HG03457 (cell line): ENCODE measurements around the gene AMFR.

Experiments used
- ATAC-seq: cut with Tn5 transposase; IDR thresholded peaks from one replicate; pipeline ENCODE4 v1.9.1; 2021; ENCODE audit warnings: moderate number of reproducible peaks; ENCODE audit not compliant: unreplicated experiment

The AMFR gene

DNA sequence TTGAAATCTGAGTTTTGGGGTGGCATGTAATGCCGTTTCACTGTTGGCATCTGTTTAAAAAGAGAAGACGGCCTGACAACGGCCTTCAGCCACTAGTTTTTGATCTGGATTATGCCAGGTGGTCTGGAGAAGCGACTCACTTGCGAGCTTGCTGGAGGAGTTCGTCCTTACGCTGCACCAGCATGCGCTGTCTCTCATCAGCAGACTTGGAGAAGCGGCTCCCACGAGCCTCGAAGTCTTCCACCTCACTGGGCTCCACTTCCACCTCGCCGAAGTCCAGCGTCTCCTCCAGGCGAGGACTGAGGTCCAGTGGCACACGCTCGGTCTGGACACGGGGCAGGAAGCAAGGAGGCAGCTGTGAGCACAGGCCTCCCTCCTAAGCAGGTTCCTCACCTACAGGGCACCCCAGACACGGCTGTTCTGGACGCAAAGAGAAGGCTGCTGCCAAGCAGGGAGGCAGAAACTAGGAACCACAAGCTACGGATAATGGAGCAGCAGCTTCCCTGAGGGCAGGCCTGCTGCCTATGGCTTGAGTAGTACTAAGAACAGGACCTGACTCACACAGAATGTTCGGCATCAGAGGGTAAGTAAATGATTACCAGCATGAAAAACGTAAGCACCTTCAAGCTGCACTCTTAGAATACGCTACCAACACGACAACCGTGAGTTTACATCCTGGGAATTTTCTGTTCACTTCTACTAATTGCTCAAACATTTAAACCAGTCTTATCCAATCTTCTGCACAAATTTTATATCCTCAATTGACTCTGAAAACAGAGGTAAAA, 61.4 kb downstream of the AMFR start:
- ATAC-seq, result no peak

DNA sequence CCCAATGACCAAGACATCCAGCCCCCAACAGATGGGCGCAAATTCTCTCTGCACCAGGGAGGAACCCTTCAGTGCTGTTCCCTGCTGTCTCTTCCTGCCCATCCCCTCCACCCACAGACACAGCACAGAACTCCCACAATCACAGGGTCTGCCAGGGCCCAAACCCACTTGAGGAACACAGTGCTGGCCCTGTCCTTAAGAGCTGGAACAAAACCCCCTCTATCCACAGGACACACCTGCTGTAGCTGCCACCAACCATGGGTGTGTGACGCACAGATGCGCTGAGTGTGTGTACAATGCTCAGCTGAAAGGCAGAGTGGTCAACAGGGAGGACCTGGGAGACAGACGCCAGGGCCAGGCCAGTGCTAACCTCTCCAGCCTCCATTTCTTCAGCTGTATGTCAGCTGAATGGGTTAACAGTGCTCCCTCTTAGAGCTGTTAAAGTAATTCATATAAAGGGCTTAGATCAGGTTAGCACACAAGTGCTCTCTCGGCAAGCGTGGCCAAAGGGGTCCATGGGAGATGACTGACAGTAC, 62.1 kb downstream of the AMFR start:
- ATAC-seq, result no peak

DNA sequence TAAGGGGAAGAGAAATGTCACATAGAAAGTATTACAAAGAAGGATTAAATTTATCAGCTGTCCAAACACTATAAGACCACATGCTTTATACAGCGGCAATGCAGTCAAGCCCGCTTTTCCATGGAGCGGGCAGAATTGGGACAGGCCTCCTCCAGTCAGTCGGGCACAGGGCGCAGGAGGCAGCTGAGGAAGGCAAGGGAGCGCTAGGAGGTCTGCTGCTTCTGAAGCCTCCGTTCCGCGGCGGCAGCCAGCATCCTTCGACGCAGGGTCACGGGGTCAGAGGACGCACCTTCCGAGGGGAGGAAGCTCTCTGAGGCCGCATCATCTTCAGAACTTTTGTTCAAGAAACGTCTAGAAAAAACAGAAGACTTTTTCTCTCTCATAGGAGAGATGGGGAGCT, 62.6 kb downstream of the AMFR start:
- ATAC-seq, result no peak

DNA sequence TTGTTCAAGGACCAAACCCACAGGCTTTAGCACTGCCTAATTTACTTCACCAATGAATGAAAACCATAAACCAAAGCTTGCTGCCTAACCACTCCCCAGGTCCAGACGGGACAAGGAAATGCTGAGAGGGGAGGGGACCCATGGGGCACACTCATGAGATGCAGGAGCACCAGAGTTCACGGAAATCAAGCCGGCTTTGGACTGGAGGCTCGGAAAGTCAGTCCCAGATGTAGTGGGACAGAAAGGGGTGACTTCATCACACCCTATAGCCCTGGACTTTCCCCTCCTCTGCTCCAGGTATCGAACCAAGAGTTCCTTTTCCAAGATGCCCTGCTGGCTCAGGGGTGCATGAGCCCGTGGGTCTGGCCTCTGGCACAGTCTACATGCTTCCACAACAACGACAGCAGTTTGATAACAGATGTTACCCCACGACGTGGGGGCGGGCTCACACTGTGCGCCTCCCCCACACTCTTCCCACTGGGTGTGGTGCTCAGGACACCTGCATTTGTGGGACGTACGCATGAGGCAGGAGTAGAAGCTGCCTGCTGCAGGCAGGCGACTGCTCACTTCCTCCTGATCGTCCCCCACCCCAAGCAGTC, 63.2 kb downstream of the AMFR start:
- ATAC-seq, result no peak

DNA sequence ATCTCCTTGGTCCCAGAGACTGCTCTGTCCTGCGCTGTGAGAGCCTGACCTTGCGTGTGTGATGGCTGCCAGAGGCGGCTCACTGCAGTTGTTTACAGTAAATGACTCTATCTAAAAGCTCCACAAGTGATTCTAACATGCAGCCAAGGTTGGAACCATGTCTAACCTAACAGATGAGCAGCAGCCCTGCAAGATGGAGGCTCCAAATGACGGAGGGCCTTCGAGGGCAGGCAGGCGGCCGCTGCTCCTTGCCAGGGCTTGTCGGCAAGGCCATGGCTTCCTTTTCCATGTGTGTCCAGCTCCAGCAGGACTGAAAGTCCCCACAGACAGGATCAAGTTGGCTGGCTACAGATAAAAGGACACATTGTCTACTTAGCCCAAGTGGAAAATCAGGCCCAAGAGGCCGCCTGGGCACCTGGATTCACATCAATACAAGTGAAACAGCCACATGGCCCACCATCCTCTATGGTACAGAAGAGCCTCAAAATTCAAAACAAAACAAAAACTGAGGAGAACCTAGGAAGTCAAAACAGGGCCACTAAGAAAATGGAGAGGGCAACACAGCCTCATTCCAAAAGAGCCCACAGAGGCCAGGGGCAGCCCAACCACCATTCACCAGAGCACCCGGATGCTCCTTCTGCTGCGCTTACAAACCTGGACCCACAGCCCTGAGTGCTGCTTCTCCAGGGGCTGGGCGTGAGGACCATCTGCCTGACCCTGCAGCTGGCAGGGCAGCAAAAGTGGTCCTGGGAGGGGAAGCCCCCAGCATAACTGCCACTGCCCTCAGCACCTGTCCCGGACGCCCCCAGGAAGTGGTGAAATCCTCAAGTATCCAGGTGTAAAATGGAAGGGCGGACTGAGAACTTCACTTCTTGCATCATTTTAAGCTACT, 65.0 kb downstream of the AMFR start:
- no peak for ATAC-seq

DNA sequence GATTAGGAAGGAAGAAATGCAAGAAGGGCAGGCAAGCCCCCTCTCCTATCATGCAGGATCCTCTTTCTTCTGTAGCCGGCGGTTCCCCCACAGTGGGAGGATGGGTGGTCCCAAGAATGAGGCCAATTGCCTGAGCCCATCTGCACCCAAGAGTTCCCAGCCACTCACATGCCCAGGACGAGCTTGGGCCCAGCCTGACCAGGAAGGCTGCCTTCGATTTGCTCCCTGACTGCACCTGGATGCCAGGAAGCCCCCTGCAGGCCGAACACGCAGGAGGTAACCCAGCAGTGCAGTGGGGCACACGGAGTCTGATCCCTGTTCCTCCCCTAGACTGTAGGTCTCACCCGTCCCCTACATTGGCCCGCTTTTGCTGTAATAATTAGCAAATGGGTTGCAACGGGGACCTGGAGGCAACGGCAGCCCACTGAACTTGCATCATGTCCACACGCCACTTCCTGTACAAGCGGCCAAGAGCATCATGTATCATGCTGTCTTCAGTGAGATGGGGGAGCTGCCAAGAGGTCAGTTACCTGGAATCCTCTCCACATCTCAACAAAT, 67.5 kb downstream of the AMFR start:
- no peak for ATAC-seq

DNA sequence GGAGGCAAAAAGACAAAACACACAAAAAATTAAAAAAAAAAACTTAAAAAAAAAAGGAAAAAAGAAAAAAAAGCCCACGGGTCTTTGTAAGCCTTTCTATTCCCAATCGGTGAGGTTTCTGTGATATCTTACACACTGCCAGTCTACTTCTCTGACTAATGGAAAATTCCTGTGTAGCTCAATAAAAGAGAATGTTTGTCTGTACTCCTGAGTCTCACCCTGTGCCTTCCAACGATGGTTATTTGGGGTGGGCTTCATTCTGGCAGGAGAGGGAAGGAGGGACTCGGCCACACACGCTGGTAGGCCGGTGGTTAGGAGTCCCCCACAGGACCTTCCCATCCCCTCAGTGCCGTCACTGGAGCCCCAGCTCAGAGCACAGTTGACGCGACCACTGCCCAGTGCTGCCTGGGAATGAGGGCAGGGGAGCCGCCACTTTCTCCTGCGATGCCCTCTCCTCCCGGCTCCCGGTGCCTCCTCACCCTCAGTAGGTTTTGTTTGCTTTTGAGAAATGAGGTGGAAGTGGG, 68.0 kb downstream of the AMFR start:
- ATAC-seq, result no peak

DNA sequence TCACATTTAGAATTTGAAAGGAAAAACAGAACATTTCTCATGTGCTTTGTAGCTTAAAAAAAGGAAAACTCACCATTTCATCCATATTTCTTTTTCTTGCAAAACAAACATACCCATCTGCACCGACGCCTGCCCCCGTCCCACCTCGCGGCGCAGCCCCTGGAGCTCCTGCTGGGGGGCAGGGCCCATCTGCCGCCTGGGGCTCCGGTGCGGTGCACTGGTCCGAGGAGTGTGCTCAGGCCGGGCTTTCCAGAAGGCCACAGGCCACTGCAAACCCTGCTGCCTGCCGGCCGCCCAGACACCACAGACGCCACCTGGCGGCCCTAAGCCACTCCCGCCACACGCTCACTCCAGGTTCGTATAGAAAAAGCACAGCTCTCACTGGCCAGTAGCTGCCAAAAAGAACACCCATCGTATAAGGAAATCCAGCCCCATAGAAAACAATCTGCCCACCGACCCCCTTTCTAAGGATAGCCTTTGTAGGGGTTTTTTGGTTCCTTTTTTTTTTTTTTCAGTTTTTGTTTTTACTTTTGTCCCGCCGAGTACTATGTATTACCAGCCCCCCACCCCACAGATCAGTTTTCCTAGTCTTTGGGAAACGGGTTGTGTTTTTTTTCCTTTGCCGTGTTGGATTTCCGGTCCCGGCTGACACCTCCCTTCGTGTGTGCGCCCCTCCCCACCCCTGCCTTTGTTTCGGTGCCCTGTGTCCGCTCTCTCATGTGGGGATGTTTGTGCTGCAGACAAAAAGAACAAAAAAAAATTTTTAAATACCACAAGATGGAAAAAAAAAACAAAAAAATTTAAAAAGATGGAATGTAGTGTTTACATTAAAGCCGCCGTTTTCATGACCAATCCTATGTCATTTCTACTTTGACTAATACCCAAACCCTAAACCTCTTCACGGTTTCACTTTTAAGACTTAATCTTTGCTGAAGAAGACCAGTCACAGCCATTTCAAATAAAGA, 68.8 kb downstream of the AMFR start:
- ATAC-seq, result peak; percentile 88

DNA sequence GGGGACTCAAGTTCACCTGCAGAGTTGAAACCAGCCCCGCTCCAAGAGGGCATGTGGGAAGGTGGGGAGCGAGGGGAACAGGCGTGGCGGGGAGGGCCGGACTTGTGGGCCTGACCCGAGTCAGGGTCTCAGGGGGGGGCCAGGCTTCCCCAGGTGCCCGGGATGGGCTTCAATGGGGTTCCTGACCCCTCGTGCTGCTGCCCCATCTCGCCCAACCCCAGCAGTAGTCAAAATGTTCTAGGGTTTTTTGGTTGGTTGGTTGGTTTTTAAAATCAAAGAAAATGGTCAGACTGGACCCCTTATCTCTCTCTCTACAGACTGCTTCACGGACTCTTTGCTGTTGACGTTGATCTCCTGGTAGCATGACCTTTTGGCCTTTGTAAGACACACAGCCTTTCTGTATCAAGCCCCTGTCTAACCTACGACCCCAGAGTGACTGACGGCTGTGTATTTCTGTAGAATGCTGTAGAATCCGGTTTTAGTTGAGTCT, 69.5 kb downstream of the AMFR start:
- no peak for ATAC-seq

DNA sequence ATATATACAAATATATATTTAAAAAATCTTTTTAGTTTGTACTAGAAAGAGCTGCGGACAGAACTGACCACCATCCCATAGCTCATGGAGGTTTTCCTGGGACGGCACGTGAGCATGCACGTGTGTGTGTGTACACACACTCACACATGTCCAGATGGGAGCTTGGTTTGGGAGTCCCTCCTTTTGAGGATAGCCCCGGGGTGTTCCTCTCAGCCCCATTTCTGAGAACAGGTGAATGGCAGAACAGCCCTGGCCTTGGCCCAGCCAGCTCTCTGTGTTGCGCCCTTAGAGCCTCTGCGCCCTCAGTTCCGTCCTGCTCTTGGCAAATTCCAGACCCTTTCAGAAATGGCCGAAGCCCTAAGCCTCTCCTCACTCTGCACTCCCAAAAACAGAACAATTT, 70.1 kb downstream of the AMFR start:
- no peak for ATAC-seq

DNA sequence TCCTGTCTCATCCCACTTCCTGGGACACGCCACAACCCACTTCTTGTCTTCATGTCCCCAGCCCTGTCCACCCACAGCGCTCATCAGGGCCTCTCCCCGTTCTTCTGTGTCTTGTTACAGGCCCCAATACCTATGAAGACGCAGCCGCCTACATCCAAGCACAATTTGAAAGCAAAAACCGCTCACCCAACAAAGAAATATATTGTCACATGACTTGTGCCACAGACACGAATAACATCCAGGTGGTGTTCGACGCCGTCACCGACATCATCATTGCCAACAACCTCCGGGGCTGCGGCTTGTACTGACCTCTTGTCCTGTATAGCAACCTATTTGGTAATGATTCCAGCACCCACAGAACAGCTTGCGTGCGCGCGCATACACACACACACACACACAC, 70.6 kb downstream of the AMFR start:
- no peak for ATAC-seq

DNA sequence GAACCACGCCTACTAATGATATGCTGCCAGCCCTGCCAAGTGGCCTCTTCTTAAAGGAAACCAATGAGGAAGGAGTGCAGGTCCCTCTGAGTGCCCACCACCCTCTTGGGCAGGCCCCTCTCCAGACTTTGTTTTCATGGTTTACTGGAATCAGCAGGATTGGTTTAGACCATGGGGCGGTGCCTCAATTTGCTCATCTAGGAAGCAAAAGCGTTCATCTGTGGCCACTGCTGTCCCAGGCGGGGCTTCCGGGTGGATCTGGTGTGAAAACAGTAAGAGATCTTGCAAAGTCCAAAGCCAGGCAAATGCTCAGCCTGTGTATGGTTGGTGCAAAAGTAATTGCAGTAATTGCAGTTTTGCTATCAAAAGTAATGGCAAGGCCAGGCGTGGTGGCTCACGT, 71.3 kb downstream of the AMFR start:
- no peak for ATAC-seq

DNA sequence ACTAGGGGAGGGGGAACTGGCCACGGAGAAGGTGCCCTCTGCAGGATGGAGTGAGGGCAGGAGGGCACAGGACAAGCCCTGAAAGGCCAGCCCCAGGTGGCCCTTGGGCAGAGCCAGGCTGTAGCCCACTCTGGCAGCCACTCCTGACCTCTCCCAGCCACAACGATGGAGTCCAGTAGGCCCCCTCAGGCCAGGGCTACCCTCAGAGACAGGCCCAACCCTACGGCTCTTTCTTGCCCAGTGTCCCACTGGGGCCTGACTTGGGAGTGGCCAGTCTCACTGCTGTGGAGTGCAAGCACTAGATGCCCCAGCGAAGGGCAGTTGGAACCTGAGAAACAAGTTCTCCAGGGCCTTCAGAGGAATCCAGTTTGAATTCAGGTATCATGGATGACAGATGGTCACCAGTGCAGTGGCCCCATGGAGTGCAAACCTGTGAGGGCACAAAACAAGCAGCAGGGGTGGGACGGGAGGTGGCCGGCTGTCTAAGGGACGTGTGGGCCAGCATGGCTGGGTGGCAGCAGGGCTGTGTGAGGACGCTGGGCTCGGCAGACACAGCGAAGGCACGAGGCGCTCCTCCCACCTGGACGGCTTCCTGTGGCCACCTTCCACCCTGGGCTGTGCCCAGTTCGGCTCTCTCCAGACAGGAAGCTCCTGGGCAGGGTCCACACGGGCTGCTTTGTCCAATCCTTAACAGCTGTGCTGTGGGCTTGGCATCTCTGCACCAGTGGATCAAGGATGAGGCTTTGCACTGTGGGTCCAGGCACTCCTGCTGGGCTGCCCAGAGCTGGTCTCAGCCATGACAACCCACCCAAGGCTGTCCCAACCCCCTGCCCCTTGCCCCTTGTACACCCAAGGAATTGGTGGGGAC, 72.1 kb downstream of the AMFR start:
- ATAC-seq, result no peak

DNA sequence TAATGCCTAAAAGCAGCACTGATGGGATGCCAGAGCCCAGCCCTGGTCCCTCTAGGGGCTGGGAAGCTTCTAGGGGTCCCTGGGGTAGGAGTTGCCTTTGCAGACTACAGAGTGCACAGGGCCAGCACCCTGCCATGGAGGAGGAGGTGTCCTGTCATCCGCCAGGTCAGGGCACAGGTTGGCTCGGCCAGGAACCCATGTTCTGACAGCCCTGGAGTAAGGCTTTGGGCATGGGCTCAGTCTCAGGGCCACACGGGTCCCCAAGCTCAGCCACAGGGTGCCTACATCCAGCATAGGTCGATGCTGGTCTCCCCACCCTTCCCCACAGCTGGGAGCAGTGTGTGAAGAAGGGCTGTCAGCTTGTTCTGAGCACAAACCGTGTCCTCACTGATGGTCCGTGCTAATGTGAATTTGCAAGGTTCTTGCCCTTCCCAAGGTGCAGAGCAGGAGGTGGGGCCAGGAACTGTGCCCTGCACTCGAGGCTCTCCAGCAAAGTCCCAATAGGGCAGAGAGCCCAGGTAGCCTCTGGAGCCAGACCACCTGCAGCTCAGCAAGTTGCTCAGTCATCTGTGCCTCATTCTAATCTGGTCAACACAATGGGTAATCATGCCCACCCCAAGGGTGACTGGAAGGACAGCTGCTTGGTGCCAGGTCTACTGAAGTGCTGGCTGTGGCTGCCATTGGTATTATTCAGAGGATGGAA, 72.8 kb downstream of the AMFR start:
- ATAC-seq, result no peak

DNA sequence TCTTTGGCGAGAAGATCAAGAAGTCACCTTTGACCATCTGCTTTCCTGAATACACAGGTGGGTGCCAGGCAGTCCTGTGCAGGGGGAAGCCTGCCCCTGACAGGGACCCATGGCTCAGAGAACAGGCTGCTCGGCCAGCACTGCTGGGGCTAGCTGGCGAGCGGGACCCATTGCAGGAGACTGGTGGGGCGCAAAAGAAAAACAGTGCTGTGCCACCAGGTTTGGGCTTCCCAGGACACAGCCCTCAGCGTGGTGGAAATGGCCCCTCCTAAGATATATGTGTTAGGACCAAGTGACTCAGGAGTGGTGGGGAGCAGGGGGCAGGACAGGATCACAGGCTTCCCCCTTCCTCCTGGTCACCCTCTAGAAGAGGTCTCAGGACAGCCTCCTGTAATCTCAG, 73.9 kb downstream of the AMFR start:
- ATAC-seq, result no peak

DNA sequence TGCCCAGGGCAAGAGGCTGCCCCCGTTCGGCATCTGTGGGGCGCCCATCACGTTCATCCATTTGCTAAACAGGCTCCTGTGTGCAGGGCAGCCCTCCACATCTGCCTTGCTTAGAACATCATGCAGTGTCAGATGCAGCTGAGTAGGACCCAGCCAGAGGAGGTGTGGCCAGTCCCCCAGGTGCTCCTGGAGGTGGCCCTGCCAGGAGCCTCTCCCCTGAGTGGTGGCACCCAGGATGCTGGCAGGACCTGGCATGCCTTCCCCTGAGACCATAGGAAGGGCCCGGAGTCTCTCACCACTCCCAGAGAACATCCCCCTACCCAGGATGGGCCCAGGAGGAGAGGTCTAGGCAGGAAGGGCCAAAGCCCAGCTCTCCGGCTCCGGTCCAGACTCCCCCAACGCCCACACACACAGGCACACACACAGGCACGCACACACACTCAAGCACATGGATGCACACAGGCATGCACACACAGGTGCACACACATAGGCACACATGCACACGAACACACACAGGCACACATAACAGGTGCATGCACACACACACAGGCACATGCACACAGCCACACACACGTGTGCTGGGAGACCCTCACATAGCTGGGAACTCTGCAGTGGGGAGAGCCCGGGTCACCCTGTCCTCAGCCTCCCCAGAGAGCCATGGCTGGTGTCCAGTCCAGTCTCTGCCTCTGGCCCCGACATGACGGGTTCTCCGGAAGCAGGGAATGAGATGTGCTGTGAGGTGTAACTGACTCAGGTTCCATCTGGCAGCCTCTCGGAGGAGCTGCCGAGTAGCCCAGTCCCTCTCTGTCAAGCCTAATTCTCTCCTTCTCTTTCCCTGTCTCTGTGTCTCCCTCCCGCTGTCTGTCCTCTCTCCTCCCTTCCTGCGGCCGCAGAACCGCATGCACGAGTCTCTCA, 74.6 kb downstream of the AMFR start:
- ATAC-seq, result no peak

DNA sequence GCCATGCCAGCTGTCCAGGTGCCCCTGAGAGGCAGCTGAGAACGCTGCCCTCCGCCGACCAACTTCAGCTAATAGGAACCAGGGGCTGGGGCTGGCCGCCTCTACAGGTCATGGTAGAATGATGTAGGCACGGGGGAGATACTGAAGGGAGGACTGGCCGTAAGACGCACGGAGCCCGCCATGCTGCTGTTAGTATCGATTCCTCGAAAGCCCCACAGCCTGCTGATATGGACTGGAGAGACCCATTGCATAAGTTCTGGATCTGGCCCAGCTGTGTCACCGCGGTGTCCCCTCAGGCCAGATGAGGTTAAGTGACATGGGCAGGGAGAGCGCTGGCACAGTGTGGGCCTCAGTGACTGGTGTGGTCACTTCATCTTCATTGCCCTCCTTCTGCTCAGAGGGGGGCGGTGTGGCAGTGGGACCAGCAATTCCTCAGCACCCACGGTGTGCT, 75.6 kb downstream of the AMFR start:
- no peak for ATAC-seq
